ENCODE results near the gene TRAPPC3.

Gene TRAPPC3

DNA sequence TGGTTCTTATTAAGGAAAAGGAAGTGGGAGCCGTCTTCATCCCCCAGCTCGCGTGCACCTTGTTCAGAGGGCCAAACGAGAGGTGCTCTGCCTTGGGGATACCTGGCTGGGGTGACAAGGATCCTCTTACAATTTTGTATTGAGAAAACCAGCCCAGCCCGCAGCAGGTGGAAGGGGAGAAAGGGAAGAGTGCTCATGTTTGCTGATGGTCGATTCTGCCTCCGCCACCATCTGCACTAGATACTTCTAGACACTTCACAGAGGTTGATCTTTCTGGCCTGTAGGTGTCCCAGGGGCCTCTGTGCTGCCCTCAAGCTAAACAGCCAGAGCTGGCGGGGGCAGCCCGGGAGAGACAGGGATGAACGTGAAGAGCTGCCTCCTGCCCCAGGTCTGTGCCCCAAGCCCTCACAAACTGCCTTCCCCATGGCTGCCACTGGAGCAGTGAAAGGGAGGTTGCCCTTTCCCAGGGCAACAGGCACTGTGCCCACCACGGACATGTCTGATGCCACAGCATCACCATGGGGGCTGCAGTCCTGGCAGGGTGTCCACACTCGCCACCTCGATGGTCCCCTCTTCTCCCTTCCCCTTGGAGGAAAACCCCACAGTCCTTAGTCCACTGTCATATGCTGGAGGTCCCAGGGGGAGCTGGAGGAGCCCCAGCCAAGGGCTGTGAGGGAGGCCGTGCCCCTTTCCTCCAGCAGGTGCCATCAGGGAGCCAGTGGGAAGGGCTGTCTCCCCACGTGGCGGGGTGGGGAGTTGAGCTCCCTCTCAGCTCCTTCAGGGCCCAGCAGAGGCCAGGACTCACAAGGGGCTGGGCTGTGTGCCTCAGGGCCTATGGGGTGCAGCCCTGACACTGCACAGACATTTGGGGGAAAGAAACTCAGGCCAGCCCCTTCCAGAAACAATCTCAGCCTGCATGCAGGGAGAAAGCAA lies 52.5 kb downstream of the TRAPPC3 start:
- no peak for DNase-seq

DNA sequence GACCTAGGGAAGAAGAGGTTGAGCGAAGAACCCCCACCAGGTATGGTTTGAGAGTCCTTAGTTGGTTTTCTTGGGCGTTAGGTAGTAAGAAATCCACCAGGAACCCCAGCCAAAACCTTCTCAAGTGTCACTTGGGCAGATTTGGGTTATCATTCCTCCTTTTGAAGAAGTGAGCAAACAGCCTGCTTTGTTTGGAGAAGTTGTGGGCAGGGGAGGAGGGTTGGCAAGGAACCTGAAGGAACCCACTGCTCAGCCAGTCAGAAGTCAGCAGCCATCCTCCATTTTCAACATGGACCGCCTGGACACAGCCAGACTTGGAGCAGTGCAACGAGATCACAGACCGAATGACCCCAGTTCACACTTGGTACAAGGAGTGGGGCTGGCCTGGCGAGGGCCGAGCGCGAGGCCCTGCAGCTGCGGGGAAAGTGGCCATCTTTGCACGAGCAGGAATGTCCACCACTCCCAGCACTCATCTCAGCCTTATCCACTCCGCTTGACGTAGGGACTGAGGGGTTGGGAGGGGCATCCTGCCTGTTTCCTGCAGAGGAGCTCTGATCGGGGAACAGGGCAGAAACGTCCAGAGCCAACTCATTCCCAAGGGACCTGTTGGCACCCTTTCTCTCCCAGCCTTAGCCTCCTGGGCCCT lies 53.4 kb downstream of the TRAPPC3 start:
- no peak for DNase-seq

DNA sequence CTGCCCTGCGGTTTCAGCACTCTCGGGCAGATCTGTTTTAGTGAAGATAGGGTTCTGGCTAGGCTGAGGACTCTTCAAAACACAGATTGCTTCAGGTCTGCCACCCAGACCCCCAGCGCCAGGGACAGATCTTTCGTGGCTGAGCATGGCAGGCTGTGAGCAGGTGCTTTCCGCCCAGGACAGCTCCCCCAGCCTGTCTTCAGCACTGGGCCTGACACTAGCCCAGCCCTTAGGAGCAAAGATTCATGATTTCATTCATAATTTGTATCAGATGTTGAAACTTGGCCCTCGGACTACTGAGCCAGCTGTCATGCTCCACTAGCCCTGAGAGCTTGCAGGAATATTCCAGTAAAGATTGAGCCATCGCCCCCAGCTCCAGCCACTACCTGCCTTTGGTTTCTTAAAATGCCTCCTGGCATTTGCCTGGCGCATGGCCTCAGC lies 54.6 kb downstream of the TRAPPC3 start:
- DNase-seq: no peak

DNA sequence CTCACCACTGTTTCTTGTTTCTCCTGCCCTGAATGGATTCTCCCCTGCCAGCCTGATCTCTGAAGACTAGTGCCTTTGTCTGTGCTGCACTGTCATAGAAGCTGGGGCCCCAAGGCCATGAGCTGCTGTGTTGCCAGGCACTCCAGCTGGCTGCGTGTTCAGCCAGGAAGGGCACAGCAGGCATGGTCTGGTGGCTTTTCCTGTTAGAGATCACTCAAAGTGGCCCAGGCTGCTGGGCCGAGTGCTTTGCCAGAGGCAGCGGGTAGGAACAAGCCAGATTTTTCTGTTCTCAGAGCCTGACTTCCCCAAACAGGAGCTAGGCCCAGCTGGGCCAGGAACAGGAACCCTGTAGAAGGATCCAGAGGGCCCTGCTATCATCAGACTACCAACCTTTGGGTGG lies 55.4 kb downstream of the TRAPPC3 start:
- DNase-seq: no peak

DNA sequence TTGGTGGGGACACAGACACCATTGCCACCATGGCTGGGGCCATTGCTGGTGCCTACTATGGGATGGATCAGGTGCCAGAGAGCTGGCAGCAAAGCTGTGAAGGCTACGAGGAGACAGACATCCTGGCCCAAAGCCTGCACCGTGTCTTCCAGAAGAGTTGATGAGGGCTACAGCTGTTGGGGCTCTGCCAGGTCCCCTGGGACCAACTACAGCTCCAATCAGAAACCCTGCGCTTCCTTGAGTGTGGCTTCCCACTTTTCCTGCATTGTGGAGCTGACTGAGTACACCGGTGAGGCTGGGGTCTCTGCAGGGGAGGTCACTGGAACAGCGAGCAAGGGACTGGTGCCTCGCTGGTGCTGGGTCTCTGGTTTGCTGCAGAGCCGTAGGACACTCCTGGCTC lies 56.1 kb downstream of the TRAPPC3 start:
- no peak for DNase-seq

DNA sequence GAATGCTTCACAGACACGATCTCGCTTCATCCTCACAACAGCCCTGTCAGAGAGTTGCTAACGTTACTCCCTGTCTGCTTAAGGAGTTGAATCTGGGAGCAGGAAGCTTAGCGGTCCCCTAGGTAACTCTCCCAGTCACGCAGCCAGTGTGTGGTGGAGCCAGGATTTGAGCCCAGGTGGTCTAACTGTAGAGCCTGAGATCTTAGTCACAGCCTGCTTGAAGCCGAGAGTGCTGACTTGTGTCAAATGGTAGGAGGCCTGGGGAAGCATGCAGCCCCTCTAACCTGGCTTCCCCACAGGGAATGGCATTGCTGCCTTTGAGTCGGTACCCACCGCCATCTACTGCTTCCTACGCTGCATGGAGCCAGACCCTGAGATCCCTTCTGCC lies 56.5 kb downstream of the TRAPPC3 start:
- DNase-seq: no peak

DNA sequence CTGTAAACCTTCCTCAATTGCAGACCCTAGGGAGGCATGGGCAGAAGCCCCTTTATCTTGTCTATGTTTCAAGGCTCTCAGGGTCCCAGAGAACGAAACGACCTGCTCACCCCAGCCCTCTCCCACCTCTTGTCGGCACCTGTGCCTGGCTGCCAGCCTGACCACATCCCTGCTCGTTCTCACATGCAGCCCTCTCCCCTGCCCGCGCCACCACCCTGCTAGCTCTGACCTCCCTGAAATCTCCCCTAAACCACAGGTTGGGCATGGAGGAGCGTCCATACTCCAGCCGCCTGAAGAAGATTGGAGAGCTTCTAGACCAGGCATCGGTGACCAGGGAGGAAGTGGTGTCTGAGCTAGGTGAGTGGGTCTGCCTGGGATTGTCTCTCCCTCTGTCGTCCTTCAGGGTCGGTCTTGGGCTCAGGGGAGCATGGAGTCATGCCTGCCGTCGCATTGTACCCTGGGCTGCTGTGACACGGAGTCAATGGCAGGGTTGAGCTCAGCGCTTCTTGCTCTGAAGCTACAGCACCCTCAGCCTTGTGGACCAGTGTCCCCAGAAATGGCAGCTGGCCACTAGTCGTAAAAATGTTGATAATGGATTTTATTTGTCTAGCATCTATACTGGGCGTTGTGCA lies 57.0 kb downstream of the TRAPPC3 start:
- DNase-seq: no peak

DNA sequence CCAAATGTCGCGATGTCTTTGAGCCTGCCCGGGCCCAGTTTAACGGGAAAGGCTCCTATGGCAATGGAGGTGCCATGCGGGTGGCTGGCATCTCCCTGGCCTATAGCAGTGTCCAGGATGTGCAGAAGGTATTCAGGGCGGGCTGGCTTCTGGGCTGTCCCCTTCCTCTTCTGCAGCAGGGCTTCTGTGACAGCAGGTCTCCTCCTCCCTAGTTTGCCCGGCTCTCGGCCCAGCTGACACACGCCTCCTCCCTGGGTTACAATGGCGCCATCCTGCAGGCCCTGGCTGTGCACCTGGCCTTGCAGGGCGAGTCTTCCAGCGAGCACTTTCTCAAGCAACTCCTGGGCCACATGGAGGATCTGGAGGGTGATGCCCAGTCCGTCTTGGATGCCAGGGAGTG lies 57.6 kb downstream of the TRAPPC3 start:
- DNase-seq: no peak

DNA sequence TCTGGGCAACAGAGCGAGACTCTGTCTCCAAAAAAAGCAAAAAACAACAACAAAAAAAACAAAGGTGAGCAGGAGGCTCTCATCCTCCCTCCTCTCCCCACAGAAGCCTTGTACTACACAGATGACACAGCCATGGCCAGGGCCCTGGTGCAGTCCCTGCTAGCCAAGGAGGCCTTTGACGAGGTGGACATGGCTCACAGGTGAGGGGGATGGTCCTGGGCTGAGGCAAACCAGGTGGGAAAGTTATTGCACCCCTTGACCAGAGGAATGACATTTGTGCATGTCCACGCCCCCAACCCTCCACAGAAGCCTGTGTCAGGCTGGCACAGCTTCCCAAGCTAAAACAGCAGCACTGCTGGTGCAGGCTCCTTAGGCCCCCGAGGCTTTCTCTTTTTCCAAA lies 58.1 kb downstream of the TRAPPC3 start:
- no peak for DNase-seq

DNA sequence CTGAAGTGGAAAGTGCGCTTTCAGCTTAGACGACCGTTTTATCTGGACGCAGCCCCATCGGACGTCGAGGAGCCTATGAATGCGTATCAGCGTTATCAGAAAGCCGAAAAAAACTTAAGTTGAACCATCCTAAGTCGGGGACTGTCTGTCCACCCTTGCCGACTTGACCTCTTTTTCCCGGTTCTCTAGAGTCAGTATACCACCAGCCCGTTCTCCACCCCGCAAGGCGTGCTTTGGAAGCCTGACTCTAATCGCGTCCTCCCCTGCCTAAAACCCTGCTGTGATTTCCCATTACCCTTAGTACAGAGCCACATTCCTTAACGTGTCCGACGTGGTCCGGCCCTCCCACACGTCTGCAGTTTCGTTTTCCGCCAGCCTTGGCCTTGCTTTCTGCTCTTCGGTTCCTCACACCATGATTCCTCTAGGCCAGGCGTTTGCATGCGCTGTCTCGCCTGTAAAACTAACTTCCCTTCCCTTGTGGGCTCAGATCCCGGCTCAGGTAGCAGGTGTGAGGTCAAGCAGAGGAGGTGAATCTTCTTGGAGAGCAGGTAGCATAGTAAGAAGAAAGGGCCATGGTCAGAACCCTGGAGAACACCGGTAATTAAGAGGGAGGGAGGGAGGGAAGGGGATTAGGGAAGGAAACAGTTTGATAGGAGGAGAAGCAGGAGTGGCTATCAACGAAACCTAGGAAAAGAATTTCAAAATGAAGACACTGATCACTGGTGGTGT lies 59.7 kb downstream of the TRAPPC3 start:
- DNase-seq: no peak

DNA sequence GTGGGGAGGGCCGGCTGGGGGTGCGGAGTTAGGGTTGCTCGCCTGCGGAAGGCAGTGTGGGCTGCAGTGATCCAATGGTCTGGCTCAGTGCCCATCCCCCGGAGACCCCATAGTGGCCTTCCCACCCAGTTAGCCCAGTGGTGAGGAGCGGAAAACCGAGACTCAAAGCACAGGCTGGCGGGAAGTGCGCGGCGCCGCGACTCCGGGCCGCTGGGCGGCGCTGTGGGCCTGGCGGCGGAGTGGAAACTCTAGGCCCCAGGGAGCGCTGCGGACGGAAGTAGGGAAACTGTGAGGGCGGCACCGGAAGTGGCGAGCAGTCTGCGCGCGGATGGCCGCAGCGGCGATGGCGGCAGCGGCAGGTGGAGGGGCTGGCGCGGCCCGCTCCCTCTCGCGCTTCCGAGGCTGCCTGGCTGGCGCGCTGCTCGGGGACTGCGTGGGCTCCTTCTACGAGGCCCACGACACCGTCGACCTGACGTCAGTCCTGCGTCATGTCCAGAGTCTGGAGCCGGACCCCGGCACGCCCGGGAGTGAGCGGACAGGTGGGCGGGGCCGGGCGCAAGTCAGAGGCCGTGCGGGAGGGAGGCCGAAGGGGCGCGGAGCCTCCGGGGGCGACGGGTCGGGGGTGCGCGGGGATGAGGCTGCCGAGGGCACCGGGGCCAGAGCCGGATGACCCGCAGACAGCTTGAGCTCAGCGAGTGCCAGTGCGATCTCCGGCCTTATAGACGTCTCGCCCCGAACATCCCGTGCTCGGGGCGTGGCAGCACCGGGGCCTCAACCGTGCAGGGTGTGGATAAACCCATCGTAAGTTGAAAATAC lies 60.5 kb downstream of the TRAPPC3 start, which contains the start of gene ADPRS:
Gene ADPRS, plus strand, starts transcription at position 316 of the 816 bp plus-strand sequence. Its CDS starts 13 bp downstream, at position 329.
- DNase-seq: peak; percentile 91

DNA sequence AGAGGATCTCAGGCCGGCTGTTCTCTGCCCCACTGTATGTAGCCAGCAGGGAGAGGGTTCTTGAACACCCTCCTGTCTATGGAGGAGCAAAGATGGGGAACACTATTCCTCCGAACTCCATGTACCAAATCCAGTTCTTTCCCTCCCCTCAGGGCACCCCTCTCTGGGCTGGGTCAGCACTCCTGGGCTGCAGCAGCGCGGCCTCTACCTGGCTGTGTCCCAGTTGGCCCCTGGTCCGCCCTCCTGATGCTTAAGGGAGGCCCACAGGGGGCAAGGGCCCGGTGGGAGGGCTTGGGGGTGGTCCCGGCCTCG lies 61.1 kb downstream of the TRAPPC3 start:
- DNase-seq: no peak

DNA sequence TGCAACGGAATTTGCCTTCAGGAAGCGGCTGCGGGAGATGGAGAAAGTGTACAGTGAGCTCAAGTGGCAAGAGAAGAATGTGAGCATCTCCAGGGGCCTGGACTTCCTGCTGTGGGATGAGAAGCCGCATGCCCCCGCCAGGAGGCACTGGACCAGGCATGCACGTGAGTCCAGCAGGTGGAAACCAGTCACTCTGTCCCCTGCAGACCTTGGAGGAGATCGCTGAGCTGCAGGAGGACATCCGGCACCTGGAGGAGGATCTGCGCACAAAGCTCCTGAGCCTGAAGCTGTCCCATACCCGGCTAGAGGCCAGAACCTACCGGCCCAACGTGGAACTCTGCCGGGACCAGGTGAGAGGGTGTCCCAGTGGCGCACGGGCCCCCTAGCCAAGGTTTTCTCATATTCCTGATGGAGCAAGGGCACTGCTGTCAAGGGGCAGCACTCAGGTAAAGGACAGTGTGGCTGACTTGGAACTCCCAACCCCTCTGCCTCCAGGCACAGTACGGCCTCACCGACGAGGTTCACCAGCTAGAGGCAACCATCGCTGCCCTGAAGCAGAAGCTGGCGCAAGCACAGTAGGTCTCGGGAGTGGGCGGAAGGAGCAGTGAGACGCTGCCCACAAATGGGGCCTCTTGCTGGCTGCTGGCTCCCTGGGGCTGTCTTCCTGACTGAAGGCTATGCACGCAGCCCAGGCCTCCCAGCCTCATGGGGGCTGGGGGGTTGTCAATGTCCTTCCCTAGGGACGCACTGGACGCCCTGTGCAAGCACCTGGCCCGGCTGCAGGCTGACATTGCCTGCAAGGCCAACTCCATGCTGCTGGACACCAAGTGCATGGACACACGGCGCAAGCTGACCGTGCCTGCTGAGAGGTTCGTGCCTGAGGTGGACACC lies 61.8 kb downstream of the TRAPPC3 start:
- no peak for DNase-seq
